ENCODE results near the gene GNG7.

DNA sequence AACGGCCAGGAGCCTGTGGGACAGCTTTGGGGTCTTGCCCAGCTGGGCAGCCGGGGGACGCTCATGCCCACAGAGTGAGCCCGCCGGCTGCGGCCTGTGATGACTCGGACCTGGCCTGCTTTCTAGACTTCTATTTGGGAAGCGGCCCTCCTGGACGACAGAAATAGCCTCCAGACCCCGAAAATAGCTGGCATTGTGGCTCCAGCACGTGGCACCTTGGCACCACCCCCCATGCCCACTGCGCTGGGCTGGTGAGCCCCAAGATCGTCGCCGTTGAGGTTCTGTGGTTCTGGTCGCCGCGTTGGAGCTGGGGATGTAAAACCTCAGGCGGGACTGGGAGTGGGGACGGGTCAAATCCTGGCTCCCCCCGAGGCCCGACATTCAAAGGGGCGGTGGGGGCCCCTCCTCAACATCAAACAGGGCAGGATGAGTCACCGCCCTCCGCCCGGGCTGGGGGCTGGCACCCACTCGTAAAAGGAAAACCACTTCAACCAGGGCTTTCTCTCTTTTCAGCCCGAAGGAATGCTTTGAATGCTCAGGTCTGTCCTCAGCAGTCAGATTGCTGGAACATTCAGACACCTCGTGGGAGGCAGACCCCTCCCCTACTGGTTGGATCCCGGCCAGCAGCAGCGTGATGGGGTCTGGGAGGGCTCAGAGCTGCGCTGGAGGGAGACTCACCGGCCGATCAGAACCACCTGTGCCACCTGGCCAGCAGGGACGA is 184.5 kb downstream of the GNG7 start:
- TF ChIP-seq, protein P1, sequence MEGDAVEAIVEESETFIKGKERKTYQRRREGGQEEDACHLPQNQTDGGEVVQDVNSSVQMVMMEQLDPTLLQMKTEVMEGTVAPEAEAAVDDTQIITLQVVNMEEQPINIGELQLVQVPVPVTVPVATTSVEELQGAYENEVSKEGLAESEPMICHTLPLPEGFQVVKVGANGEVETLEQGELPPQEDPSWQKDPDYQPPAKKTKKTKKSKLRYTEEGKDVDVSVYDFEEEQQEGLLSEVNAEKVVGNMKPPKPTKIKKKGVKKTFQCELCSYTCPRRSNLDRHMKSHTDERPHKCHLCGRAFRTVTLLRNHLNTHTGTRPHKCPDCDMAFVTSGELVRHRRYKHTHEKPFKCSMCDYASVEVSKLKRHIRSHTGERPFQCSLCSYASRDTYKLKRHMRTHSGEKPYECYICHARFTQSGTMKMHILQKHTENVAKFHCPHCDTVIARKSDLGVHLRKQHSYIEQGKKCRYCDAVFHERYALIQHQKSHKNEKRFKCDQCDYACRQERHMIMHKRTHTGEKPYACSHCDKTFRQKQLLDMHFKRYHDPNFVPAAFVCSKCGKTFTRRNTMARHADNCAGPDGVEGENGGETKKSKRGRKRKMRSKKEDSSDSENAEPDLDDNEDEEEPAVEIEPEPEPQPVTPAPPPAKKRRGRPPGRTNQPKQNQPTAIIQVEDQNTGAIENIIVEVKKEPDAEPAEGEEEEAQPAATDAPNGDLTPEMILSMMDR (IDR thresholded peaks at IDR 0.05): no peak
- TF ChIP-seq POLR2A (IDR thresholded peaks at IDR 0.05) (no peak), EP300 (IDR thresholded peaks at IDR 0.05) (no peak)

Data from suprapubic skin (tissue), 3 donors.